Gastroesophageal sphincter (tissue), 3 donors: ENCODE measurements around the gene CUX1.

Experiments
- CTCF ChIP-seq, 4 experiments: fragments of 200-600 bp in 2 of 4; fragments of 450-650 bp in 2 of 4; sonication (generic) in 1 of 4; IDR thresholded peaks; one replicate each; pipeline ENCODE4 v1.5.1; 2017 to 2019; ENCODE audit warnings: antibody characterized with exemption in 4 of 4, mild to moderate bottlenecking in 2 of 4, moderate library complexity in 2 of 4
- POLR2A ChIP-seq, 2 donors: fragments of 450-650 bp; IDR thresholded peaks; one replicate each; pipeline ENCODE4 v1.6.1; 2017; ENCODE audit warnings: antibody characterized with exemption in 2 of 2, mild to moderate bottlenecking in 2 of 2, moderate library complexity in 1 of 2
- POLR2AphosphoS5 ChIP-seq: sonication (generic); formaldehyde crosslinking; IDR thresholded peaks from one replicate; pipeline ENCODE4 v1.6.1; 2017; ENCODE audit warnings: antibody characterized with exemption

DNA sequence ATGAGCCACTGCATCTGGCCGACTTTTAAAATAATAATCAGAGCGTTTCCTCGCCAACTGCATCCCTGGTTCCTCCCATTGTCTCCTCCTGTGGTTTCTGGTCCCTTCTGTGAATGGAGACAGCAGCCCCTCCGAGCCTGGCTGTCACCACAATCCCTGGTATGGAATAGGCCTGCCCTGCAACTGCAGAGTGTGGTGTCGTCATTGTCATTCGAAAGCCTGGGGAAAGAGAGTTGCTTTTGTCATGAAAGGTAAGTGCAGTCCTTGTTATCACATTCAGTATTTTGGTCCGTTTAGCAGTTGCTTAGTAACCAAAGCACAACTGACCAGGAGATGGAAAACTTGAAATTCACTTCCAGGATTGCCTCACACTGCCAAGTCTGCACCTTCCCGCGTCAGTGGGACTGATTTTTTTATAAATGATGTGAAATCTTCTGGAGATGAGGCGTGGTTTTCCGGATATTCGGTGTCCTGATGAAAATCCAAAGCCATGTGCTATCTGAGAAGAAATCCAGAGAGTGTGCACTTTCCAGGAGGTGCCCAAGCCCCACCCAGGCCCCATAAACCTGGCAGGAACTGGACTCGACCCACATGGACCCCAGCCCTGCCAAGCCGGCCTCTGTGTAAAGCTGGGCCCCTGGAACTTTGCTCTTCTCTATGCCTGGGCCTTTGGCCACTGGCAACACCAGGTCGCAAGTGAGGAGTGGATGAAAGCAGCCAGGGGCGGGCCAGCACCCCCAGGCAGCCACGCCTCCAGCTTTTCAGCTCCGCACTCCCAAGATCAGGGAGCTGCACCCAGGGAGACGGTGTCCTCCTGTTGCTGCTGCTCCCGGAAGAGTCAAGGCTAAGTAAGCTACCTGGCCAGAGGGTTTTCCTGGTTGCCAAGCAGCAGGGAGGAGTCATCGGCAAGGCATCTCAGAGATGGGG lies 335.5 kb downstream of the CUX1 start:
- TF ChIP-seq POLR2A (IDR thresholded peaks at IDR 0.05) = no peak
- no peak for TF ChIP-seq CTCF (IDR thresholded peaks at IDR 0.05)
- peak; percentile 41 for TF ChIP-seq POLR2AphosphoS5
